ENCODE results near the gene F7.

DNA sequence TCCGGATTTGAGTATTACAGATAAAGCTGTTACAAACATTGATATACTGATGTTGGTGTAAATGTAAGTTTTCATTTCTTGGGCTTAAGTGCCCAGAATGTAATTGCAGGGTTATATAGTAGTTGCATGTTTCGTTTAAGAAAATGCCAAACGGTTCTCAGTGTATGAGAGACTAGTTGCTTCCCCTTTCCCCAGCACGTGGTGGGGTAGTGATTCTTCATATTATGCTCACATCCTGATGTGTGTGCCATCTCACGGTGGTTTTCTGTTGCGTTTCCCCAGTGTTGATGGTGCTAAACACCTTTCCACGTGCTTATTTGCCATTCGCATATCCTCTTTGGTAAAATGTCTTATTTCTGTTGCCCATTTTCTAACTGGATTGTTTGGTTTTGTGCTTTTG, 34.7 kb upstream of the F7 start:
- TF ChIP-seq POLR2A (IDR thresholded peaks at IDR 0.05; ENCODE audit: low read length) (no peak), GATA1 (IDR thresholded peaks at IDR 0.05; ENCODE audit: low read depth, low read length) (no peak)
